Keratinocyte (primary cell): Measurements from ENCODE around the gene BET1L. TPM values are rescaled to one million over a fixed set of nuclear protein-coding genes. Genes with fewer than 3 reads are reported as not detected.

Experiments
- DNase-seq: peaks from one replicate; pipeline ENCODE4 v3.0.0-alpha.2; 2011; ENCODE audit warnings: low read depth, missing footprints, low spot score
- FAIRE-seq: peaks from 2 replicates; lab custom pipeline; 2011; peaks lifted over from hg19 to GRCh38; lab: Jason Lieb, UNC
- H2AFZ ChIP-seq: 2 replicates; pipeline ENCODE4 v1.6.0; 2012; ENCODE audit warnings: low read length, control low read depth, inconsistent platforms; ENCODE audit not compliant: control insufficient read depth
- H3K27ac ChIP-seq: 2 replicates; pipeline ENCODE4 v1.5.1; 2011; ENCODE audit warnings: low read length; ENCODE audit not compliant: control insufficient read depth, insufficient read depth
- H3K27me3 ChIP-seq: 3 replicates; pipeline ENCODE4 v1.6.0; 2011; ENCODE audit warnings: low read length; ENCODE audit not compliant: control insufficient read depth, insufficient read depth; ENCODE audit errors: extremely low read depth
- H3K36me3 ChIP-seq, 2 experiments: 2 replicates in 1 of 2; 3 replicates in 1 of 2; pipeline ENCODE4 v1.5.1; 2011; ENCODE audit warnings: low read length in 2 of 2, mild to moderate bottlenecking in 1 of 2; ENCODE audit not compliant: control insufficient read depth in 2 of 2, insufficient read depth in 2 of 2; ENCODE audit errors: extremely low read depth in 1 of 2
- H3K4me1 ChIP-seq: 3 replicates; pipeline ENCODE4 v1.5.1; 2011; ENCODE audit warnings: low read length; ENCODE audit not compliant: control insufficient read depth, insufficient read depth; ENCODE audit errors: extremely low read depth
- H3K4me2 ChIP-seq: 3 replicates; pipeline ENCODE4 v1.6.0; 2011; ENCODE audit warnings: low read depth, low read length; ENCODE audit not compliant: control insufficient read depth, insufficient read depth; ENCODE audit errors: extremely low read depth
- H3K4me3 ChIP-seq, 3 experiments: fragments of 200-600 bp in 1 of 3; sonication (generic) in 1 of 3; 2 replicates in 2 of 3; 3 replicates in 1 of 3; pipeline ENCODE4 v1.5.1; 2011 to 2016; ENCODE audit warnings: low read length in 3 of 3, mild to moderate bottlenecking in 3 of 3, control low read depth in 2 of 3, inconsistent platforms in 1 of 3, low read depth in 1 of 3, mixed read lengths in 1 of 3, mixed run types in 1 of 3, moderate library complexity in 1 of 3; ENCODE audit not compliant: control insufficient read depth in 2 of 3, insufficient read depth in 2 of 3; ENCODE audit errors: extremely low read depth in 1 of 3
- H3K79me2 ChIP-seq: 2 replicates; pipeline ENCODE4 v1.6.0; 2012; ENCODE audit warnings: low read length; ENCODE audit not compliant: control insufficient read depth, insufficient read depth
- H3K9ac ChIP-seq: 3 replicates; pipeline ENCODE4 v1.6.0; 2011; ENCODE audit warnings: low read length; ENCODE audit not compliant: control insufficient read depth, insufficient read depth; ENCODE audit errors: extremely low read depth
- H3K9me1 ChIP-seq: 3 replicates; pipeline ENCODE4 v1.6.0; 2011; ENCODE audit warnings: low read length; ENCODE audit not compliant: control insufficient read depth, insufficient read depth; ENCODE audit errors: extremely low read depth
- H3K9me3 ChIP-seq: 2 replicates; pipeline ENCODE4 v1.5.1; 2012; ENCODE audit warnings: low read depth, low read length; ENCODE audit not compliant: control insufficient read depth
- H4K20me1 ChIP-seq: 3 replicates; pipeline ENCODE4 v1.6.0; 2011; ENCODE audit warnings: low read length; ENCODE audit not compliant: control insufficient read depth, insufficient read depth; ENCODE audit errors: extremely low read depth
- EZH2 ChIP-seq: IDR thresholded peaks from one replicate; pipeline ENCODE4 v1.6.1; 2012; ENCODE audit warnings: inconsistent platforms, mild to moderate bottlenecking, low read length, moderate library complexity
- dilution Hi-C: fragments of 300-500 bp; cut with MboI; formaldehyde crosslinking; loops from one replicate; pipeline ENCODE4 v1.7.0; 2020; ENCODE audit warnings: low sequenced_read_pairs; ENCODE audit not compliant: extremely low pct_ligation_motif_present
- polyA plus RNA-seq, 5 experiments: library from polyadenylated mRNA; depleted of rRNA in 3 of 5; stranded (reverse) in 3 of 5; stranded (forward) in 1 of 5; unstranded in 1 of 5; fragments of >200 nt; gene quantifications; 1 replicate in 1 of 5; 2 replicates in 3 of 5; 3 replicates in 1 of 5; pipeline versions ENCODE4 v1.2.1 to v1.2.3, GENCODE V29; 2011 to 2012; ENCODE audit warnings: missing spikeins in 2 of 5, low read depth in 1 of 5, low replicate concordance in 1 of 5
- TF ChIP-seq, protein P1 (sequence below), 3 experiments: IDR thresholded peaks in 1 of 3; conservative IDR thresholded peaks in 1 of 3; optimal IDR thresholded peaks in 1 of 3; 2 replicates in 2 of 3; 3 replicates in 1 of 3; pipeline versions ENCODE3 to v1.5.1; 2011; ENCODE audit warnings: low read length in 3 of 3, mild to moderate bottlenecking in 3 of 3, moderate library complexity in 2 of 3, control low read depth in 1 of 3, inconsistent platforms in 1 of 3; ENCODE audit not compliant: insufficient read depth in 2 of 3; ENCODE audit errors: extremely low read depth in 1 of 3

BET1L gene
- polyA plus RNA-seq, 1 donor (not counting 4 experiments of a cell fraction or from before 2014, with no cell fraction given): 27.0 TPM

DNA sequence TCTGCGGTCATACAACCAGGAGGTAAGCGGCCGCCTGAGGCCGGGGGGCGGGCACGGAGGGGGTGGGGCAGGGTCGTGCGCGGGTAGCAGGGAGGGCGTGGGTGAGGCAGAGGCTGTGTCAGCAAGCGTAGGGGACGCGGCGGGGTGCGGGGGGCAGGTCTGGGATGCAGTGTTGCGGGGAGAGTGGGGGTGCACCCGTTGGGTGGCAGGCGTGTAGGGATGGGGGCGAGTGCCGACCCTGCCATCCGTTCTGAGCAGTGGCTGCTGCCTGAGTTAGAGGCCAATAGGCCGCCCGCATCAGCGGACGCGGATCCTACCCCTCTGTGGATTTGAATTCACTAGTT lies 1.7 kb upstream of the BET1L start:
- Histone ChIP-seq H3K4me1 (peaks cover 24% of the 10 kb centered on the region), H3K79me2 (peaks cover 76% of the 10 kb centered on the region)

GRCh38 chr11:208181-208916 lies 1.1 kb upstream of the BET1L start:
- no peaks in the 10 kb centered on the region for H3K9me3 ChIP-seq
- dilution Hi-C loops: no loop called here
- peak overlapping the region; percentile 85 for H3K9ac ChIP-seq
- no peaks in the 10 kb centered on the region for H3K27me3 ChIP-seq
- H3K79me2 ChIP-seq: peaks cover 82% of the 10 kb centered on the region
- H4K20me1 ChIP-seq: peaks cover 8% of the 10 kb centered on the region
- peak overlapping the region; percentile 89 to 94 (median 90) for H3K4me3 ChIP-seq
- peaks cover 24% of the 10 kb centered on the region for H3K4me1 ChIP-seq
- H2AFZ ChIP-seq: peak overlapping the region; percentile 80
- peaks cover 48 to 66% of the 10 kb centered on the region in 2 experiments for H3K36me3 ChIP-seq
- H3K4me2 ChIP-seq: peak overlapping the region; percentile 90
- peaks cover 2% of the 10 kb centered on the region for H3K9me1 ChIP-seq
- peak overlapping the region; percentile 96 for H3K27ac ChIP-seq
- FAIRE-seq (no peak), DNase-seq (no peak)
- TF ChIP-seq, protein P1, sequence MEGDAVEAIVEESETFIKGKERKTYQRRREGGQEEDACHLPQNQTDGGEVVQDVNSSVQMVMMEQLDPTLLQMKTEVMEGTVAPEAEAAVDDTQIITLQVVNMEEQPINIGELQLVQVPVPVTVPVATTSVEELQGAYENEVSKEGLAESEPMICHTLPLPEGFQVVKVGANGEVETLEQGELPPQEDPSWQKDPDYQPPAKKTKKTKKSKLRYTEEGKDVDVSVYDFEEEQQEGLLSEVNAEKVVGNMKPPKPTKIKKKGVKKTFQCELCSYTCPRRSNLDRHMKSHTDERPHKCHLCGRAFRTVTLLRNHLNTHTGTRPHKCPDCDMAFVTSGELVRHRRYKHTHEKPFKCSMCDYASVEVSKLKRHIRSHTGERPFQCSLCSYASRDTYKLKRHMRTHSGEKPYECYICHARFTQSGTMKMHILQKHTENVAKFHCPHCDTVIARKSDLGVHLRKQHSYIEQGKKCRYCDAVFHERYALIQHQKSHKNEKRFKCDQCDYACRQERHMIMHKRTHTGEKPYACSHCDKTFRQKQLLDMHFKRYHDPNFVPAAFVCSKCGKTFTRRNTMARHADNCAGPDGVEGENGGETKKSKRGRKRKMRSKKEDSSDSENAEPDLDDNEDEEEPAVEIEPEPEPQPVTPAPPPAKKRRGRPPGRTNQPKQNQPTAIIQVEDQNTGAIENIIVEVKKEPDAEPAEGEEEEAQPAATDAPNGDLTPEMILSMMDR (optimal IDR thresholded peaks at IDR 0.05 in 1 of 3, IDR thresholded peaks at IDR 0.05 in 1 of 3, conservative IDR thresholded peaks at IDR 0.05 in 1 of 3; ENCODE audit: extremely low read depth in 1 of 3, insufficient read depth in 2 of 3, low read length in 3 of 3): no peak
- TF ChIP-seq EZH2: no peak

More for the DNA sequence above, 1.7 kb upstream of the BET1L start:
- Histone ChIP-seq H3K27me3 (no peaks in the 10 kb centered on the region), H3K9ac (peak overlapping the region; percentile 85), H3K4me3 (peak overlapping the region; percentile 89 to 94 (median 90)), H2AFZ (no peak overlapping the region), H3K36me3 (peaks cover 44 to 64% of the 10 kb centered on the region in 2 experiments), H4K20me1 (peaks cover 8% of the 10 kb centered on the region), H3K4me2 (peak overlapping the region; percentile 98), H3K9me3 (no peaks in the 10 kb centered on the region), H3K27ac (peak overlapping the region; percentile 80), H3K9me1 (peaks cover 2% of the 10 kb centered on the region)
- dilution Hi-C loops: no loop called here
- TF ChIP-seq, protein P1 (optimal IDR thresholded peaks at IDR 0.05 in 1 of 3, IDR thresholded peaks at IDR 0.05 in 1 of 3, conservative IDR thresholded peaks at IDR 0.05 in 1 of 3; ENCODE audit: extremely low read depth in 1 of 3, insufficient read depth in 2 of 3, low read length in 3 of 3): no peak
- no peak for TF ChIP-seq EZH2
- no peak for DNase-seq
- no peak for FAIRE-seq
